Subcutaneous abdominal adipose tissue (tissue), 5 donors: ENCODE measurements around the gene C14orf93.

Source experiments
- H3K27ac ChIP-seq: one replicate; pipeline ENCODE4 v1.7.0; 2013; ENCODE audit warnings: low read depth, mild to moderate bottlenecking, inconsistent platforms, low read length, moderate library complexity
- H3K27me3 ChIP-seq, 5 donors: one replicate each; pipeline ENCODE4 v1.7.0; 2013; ENCODE audit warnings: low read length in 5 of 5, inconsistent platforms in 1 of 5; ENCODE audit not compliant: control insufficient read depth in 5 of 5, insufficient read depth in 4 of 5
- H3K36me3 ChIP-seq, 5 donors: one replicate each; pipeline ENCODE4 v1.7.0; 2013; ENCODE audit warnings: low read length in 5 of 5; ENCODE audit not compliant: control insufficient read depth in 5 of 5, insufficient read depth in 5 of 5
- H3K4me1 ChIP-seq, 5 donors: one replicate each; pipeline ENCODE4 v1.7.0; 2013; ENCODE audit warnings: low read length in 5 of 5, mild to moderate bottlenecking in 3 of 5, moderate library complexity in 1 of 5; ENCODE audit not compliant: control insufficient read depth in 5 of 5, insufficient read depth in 5 of 5
- H3K4me3 ChIP-seq, 5 donors: one replicate each; pipeline ENCODE4 v1.7.0; 2013; ENCODE audit warnings: low read length in 5 of 5, low read depth in 1 of 5
- H3K9ac ChIP-seq, 5 donors: one replicate each; pipeline ENCODE4 v1.7.0; 2013; ENCODE audit warnings: low read length in 5 of 5, mild to moderate bottlenecking in 4 of 5, moderate library complexity in 3 of 5
- H3K9me3 ChIP-seq, 5 donors: one replicate each; pipeline ENCODE4 v1.7.0; 2013; ENCODE audit warnings: low read length in 5 of 5; ENCODE audit not compliant: control insufficient read depth in 5 of 5
- donor health status: healthy.
- donor health status: healthy.
- donor health status: healthy.
- donor health status: healthy.
- donor health status: healthy.

C14orf93 gene

GRCh38 chr14:23054000-23054811, 44.3 kb upstream of the C14orf93 start:
- Histone ChIP-seq H3K36me3 (peaks cover 0 to 8% (median 7%) of the 10 kb centered on the region in 5 donors), H3K4me3 (no peak overlapping the region), H3K4me1 (peaks cover 0 to 25% (median 19%) of the 10 kb centered on the region in 5 donors), H3K27me3 (no peaks in the 10 kb centered on the region), H3K9me3 (no peaks in the 10 kb centered on the region), H3K9ac (no peak overlapping the region), H3K27ac (no peak overlapping the region)

- Histone ChIP-seq H3K4me1 (peaks cover 0 to 25% (median 19%) of the 10 kb centered on the region in 5 donors), H3K27ac (no peak overlapping the region)
Measured at GRCh38 chr14:23053426-23053825, 43.5 kb upstream of the C14orf93 start.

GRCh38 chr14:23052671-23053070, 42.7 kb upstream of the C14orf93 start:
- H3K9me3 ChIP-seq: no peaks in the 10 kb centered on the region
- no peak overlapping the region for H3K27ac ChIP-seq
- no peaks in the 10 kb centered on the region for H3K36me3 ChIP-seq
- H3K9ac ChIP-seq: no peak overlapping the region
- no peak overlapping the region for H3K4me3 ChIP-seq
- no peaks in the 10 kb centered on the region for H3K27me3 ChIP-seq
- H3K4me1 ChIP-seq: peaks cover 0 to 19% (median 13%) of the 10 kb centered on the region in 5 donors

More at GRCh38 chr14:23053426-23053825, 43.5 kb upstream of the C14orf93 start:
- Histone ChIP-seq H3K9me3 (no peaks in the 10 kb centered on the region), H3K4me3 (no peak overlapping the region), H3K27me3 (no peaks in the 10 kb centered on the region), H3K36me3 (no peaks in the 10 kb centered on the region), H3K9ac (no peak overlapping the region)

- Histone ChIP-seq H3K4me1 (peaks cover 0 to 18% (median 13%) of the 10 kb centered on the region in 5 donors), H3K36me3 (no peaks in the 10 kb centered on the region), H3K27me3 (peaks cover 0 to 2% (median 0%) of the 10 kb centered on the region in 5 donors), H3K27ac (no peak overlapping the region), H3K9me3 (no peaks in the 10 kb centered on the region), H3K4me3 (no peak overlapping the region), H3K9ac (no peak overlapping the region)
Measured at GRCh38 chr14:23052182-23052623, 42.3 kb upstream of the C14orf93 start.

GRCh38 chr14:23051141-23052057, 41.5 kb upstream of the C14orf93 start:
- H3K4me3 ChIP-seq: no peak overlapping the region
- H3K4me1 ChIP-seq: peaks cover 0 to 17% (median 5%) of the 10 kb centered on the region in 5 donors
- H3K27ac ChIP-seq: no peak overlapping the region
- no peak overlapping the region for H3K9ac ChIP-seq
- no peaks in the 10 kb centered on the region for H3K9me3 ChIP-seq
- peaks cover 0 to 4% (median 0%) of the 10 kb centered on the region in 5 donors for H3K27me3 ChIP-seq
- no peaks in the 10 kb centered on the region for H3K36me3 ChIP-seq

GRCh38 chr14:23049011-23049410, 39.1 kb upstream of the C14orf93 start:
- no peak overlapping the region for H3K4me3 ChIP-seq
- peaks cover 0 to 4% (median 0%) of the 10 kb centered on the region in 5 donors for H3K27me3 ChIP-seq
- no peaks in the 10 kb centered on the region for H3K36me3 ChIP-seq
- H3K4me1 ChIP-seq: peaks cover 0 to 31% (median 0%) of the 10 kb centered on the region in 5 donors
- no peaks in the 10 kb centered on the region for H3K9me3 ChIP-seq
- H3K9ac ChIP-seq: no peak overlapping the region
- no peak overlapping the region for H3K27ac ChIP-seq

GRCh38 chr14:23047751-23048693, 38.1 kb upstream of the C14orf93 start:
- H3K9me3 ChIP-seq: no peaks in the 10 kb centered on the region
- H3K27me3 ChIP-seq: peaks cover 0 to 4% (median 0%) of the 10 kb centered on the region in 5 donors
- peak overlapping the region in 1 of 5 donors; percentile 29 for H3K4me3 ChIP-seq
- peaks cover 0 to 38% (median 0%) of the 10 kb centered on the region in 5 donors for H3K4me1 ChIP-seq
- peak overlapping the region; percentile 77 for H3K27ac ChIP-seq
- no peaks in the 10 kb centered on the region for H3K36me3 ChIP-seq
- H3K9ac ChIP-seq: peak overlapping the region in 1 of 5 donors; percentile 6

- Histone ChIP-seq H3K4me3 (peak overlapping the region in 1 of 5 donors; percentile 29), H3K27ac (peak overlapping the region; percentile 77)
Measured at GRCh38 chr14:23047034-23047634, 37.2 kb upstream of the C14orf93 start.

More at GRCh38 chr14:23047034-23047634, 37.2 kb upstream of the C14orf93 start:
- Histone ChIP-seq H3K36me3 (no peaks in the 10 kb centered on the region), H3K9ac (peak overlapping the region in 1 of 5 donors; percentile 6), H3K27me3 (peaks cover 0 to 4% (median 0%) of the 10 kb centered on the region in 5 donors), H3K4me1 (peaks cover 0 to 38% (median 0%) of the 10 kb centered on the region in 5 donors), H3K9me3 (no peaks in the 10 kb centered on the region)
